SH-SY5Y (cell line): ENCODE data around the gene TSPAN5.

ENCODE experiments used
- GATA2 ChIP-seq: IDR thresholded peaks from 2 replicates; pipeline ENCODE4 v1.6.1; 2011; ENCODE audit warnings: mild to moderate bottlenecking, low read depth, low read length
- GATA3 ChIP-seq: IDR thresholded peaks from 2 replicates; pipeline ENCODE4 v1.6.1; 2011; ENCODE audit warnings: low read depth, mild to moderate bottlenecking, low read length, moderate library complexity

- TF ChIP-seq GATA2 (no peak), GATA3 (no peak)
These were observed 136.9 kb downstream of the TSPAN5 start for GRCh38 chr4:98521486-98521885.
